K562 (cell line): ENCODE measurements around the gene ATG10. TPM values are rescaled to one million over a fixed set of nuclear protein-coding genes. Genes with fewer than 3 reads are reported as not detected.

Experiments
- ESRRB ChIP-seq: fragments of 250-450 bp; sonication (Bioruptor Pico); IDR thresholded peaks from 2 replicates; pipeline ENCODE4 v1.5.0; 2020; ENCODE audit warnings: mild to moderate bottlenecking, moderate library complexity, borderline replicate concordance
- JUN ChIP-seq, 2 experiments: sonication (generic) in 1 of 2; formaldehyde crosslinking in 1 of 2; IDR thresholded peaks; 2 replicates each; pipeline versions ENCODE4 v1.6.1 to v1.8.0; 2012 to 2022; ENCODE audit warnings: borderline replicate concordance in 2 of 2, mild to moderate bottlenecking in 2 of 2, improper control_type of control experiment in 1 of 2, low read depth in 1 of 2, low read length in 1 of 2, missing genetic modification reagents in 1 of 2
- JUND ChIP-seq, 2 experiments: IDR thresholded peaks; 2 replicates in 1 of 2; 3 replicates in 1 of 2; pipeline ENCODE4 v1.6.1; 2011; ENCODE audit warnings: borderline replicate concordance in 2 of 2, low read depth in 2 of 2, low read length in 2 of 2, improper control_type of control experiment in 1 of 2, missing biosample characterization in 1 of 2, missing genetic modification characterization in 1 of 2, missing genetic modification reagents in 1 of 2
- MGA ChIP-seq: fragments of 450-650 bp; IDR thresholded peaks from 2 replicates; pipeline ENCODE4 v1.6.1; 2016; ENCODE audit warnings: mild to moderate bottlenecking, moderate library complexity
- SETDB1 ChIP-seq: IDR thresholded peaks from one replicate; pipeline ENCODE4 v1.6.1; 2012; ENCODE audit warnings: low read length, control low read depth, inconsistent platforms
- SOX6 ChIP-seq: fragments of 450-650 bp; IDR thresholded peaks from 2 replicates; pipeline ENCODE4 v1.6.1; 2014; ENCODE audit warnings: mild to moderate bottlenecking
- THRAP3 ChIP-seq: fragments of 450-650 bp; IDR thresholded peaks from 2 replicates; pipeline ENCODE4 v1.6.1; 2016; ENCODE audit warnings: mild to moderate bottlenecking, inconsistent platforms, borderline replicate concordance
- TRIM24 ChIP-seq, 2 experiments: fragments of 450-650 bp; IDR thresholded peaks; 2 replicates each; pipeline ENCODE4 v1.6.1; 2016
- ZNF584 ChIP-seq: fragments of 200-800 bp; sonication (Bioruptor generic); IDR thresholded peaks from 2 replicates; pipeline ENCODE4 v1.6.1; 2016; ENCODE audit warnings: low read depth, mild to moderate bottlenecking, missing genetic modification characterization, missing compliant biosample characterization
- polyA plus RNA-seq, 8 experiments: library from polyadenylated mRNA; depleted of rRNA in 4 of 8; stranded (reverse) in 5 of 8; unstranded in 3 of 8; fragments of >200 nt; fragmentation: Nextera tagmentation in 2 of 8; fragmentation: Illumina TruSeq in 1 of 8; extraction: Ambion mirVana in 2 of 8; extraction: Trizol in 1 of 8; gene quantifications; 2 replicates each; pipeline versions ENCODE4 v1.2.1 to v1.2.3, GENCODE V29; 2011 to 2014; ENCODE audit warnings: inconsistent platforms in 1 of 8, missing spikeins in 1 of 8
- total RNA-seq, 7 experiments: library from RNA; depleted of rRNA in 6 of 7; stranded (reverse); fragments of >200 nt in 6 of 7; fragmentation: Illumina TruSeq in 2 of 7; extraction: Trizol in 2 of 7; gene quantifications; 2 replicates each; pipeline versions ENCODE4 v1.2.1 to v1.2.3, GENCODE V29; 2011 to 2021; ENCODE audit warnings: low replicate concordance in 1 of 7

The ATG10 gene
- total and polyA plus RNA-seq, 9 of the 15 experiments (the other 6 are each of a cell fraction or from before 2014, with no cell fraction given), result 7.0 to 18.8 (median 14.6) TPM

DNA sequence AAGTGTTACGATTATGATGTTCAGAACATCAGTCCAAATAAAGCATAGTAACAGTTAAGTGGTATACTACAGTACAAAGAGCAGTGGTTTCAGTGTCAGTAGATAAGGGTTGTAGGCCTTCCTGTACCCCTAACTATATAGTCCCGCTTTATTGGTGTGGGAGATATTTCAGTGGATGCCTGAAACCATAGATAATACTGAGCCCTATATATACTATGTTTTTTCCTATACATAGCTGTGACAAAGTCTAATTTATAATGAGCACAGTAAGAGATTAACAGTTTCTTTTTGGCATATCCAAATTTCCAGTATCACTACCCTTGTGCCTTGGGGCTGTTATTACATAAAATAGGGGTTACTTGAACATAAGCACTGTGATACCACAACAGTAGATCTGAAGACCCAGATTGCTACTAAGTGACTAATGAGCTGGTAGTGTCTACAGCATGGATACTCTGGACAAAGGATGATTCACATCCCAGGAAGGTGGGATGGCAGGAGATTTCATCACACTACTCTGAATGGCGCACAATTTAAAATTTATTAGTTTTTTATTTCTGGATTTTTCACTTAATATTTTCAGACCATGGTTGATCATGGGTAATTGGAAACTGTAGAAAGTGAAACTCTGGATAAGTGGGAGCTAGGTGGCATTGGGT, 187.1 kb downstream of the ATG10 start (continued):
- TF ChIP-seq MGA, result no peak
- TF ChIP-seq JUND (IDR thresholded peaks at IDR 0.05; ENCODE audit: borderline replicate concordance, low read depth, low read length), result peak; percentile 16; the same call in 1 of the 2 replicates
- TF ChIP-seq JUND (tag; IDR thresholded peaks at IDR 0.05; ENCODE audit: borderline replicate concordance, low read depth, low read length), result no peak
- TF ChIP-seq ESRRB (CRISPR knock-in tag), result no peak
- peak; percentile 33; the same call in 1 of the 2 replicates for TF ChIP-seq JUN (IDR thresholded peaks at IDR 0.05; ENCODE audit: borderline replicate concordance, low read depth, low read length)
- no peak for TF ChIP-seq JUN (CRISPR knock-in tag; IDR thresholded peaks at IDR 0.05; ENCODE audit: borderline replicate concordance)
- no peak for TF ChIP-seq SETDB1
- peak; percentile 23; the same call in 1 of the 2 replicates for TF ChIP-seq SOX6
- TF ChIP-seq THRAP3, result no peak
- TF ChIP-seq TRIM24 (IDR thresholded peaks at IDR 0.05), result peak in 1 of 2 experiments; percentile 57; a peak in 2 of 4 replicates
- peak; percentile 48; the same call in 1 of the 2 replicates for TF ChIP-seq ZNF584 (CRISPR knock-in tag)
